HG03521 (cell line): ENCODE results near the gene NOL11.
"Not testable (repeated sequence)": the region's sequence is repeated elsewhere in the genome, so short reads cannot be mapped to it uniquely, and the experiment has no call there.

Source experiments
- ATAC-seq: cut with Tn5 transposase; IDR thresholded peaks from one replicate; pipeline ENCODE4 v1.9.1; 2021; ENCODE audit warnings: mild to moderate bottlenecking, moderate library complexity; ENCODE audit not compliant: unreplicated experiment

NOL11 gene

DNA sequence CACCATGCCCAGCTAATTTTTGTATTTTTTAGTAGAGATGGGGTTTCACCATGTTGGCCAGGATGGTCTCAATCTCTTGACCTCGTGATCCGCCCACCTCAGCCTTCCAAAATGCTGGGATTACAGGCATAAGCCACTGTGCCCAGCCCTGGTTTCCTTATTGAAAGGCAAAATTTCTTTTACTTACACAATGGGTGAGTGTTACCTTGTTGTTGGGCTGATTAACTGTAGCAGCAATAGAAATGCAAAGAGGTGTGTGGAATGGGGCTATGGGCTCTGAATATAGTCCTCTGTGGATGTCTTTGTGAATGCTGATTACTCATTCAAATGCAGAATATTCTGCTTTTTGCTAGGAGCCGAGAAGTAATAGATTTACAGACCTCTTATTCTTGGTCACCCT, 34.4 kb downstream of the NOL11 start:
- ATAC-seq, result not testable (repeated sequence)

DNA sequence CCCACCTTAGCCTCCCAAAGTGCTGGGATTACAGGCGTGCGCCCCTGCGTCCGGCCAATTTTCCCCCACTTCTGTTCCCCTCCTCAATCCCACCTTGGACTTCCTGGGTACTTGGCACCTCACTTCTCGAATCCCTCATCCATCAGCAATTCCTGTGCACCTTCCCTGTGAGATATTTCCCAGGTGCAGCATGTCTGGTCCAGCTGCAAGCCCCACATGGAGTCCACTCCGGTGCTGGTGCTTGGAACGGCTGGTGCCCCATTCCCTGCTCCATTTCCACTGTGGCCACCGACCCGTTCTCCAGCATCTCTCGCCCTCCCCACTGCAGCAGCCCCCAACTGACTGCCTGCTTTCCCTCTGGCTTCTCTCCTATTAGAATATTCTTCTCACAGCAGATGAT, 35.3 kb downstream of the NOL11 start:
- no peak for ATAC-seq

DNA sequence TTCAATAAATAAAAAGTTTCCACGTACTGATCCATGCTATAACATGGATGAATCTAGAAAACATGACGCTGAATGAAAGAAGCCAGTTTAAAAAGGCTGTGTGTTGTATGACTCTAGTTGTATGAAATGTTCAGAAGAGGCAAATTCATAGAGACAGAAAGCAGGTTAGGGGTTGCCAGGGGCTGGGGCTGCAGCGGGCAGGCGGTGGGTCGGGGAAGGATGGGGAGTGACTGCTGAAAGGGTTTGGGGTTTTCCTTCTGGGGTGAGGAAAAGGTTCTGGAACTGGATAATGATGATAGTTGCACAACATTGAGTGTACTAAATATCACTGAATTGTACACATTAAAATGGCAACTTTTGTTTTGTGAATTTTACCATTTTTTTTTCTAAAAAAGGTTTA, 36.3 kb downstream of the NOL11 start:
- no peak for ATAC-seq

DNA sequence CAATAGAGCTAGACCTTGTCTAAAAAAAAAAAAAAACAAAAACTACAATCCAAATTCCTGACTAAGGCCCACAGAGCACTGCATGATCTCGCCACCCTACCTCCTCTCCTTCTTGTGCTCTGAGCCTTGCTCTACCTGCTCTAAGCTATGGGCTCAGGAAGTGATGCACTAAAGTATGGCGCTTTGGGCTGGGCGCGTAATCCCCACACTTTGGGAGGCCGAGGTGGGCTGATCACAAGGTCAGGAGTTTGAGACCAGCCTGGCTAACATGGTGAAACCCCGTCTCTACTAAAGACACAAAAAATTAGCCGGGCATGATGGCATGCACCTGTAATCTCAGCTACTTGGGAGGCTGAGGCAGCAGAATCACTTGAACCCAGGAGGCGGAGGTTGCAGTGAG, 37.0 kb downstream of the NOL11 start:
- not testable (repeated sequence) for ATAC-seq

DNA sequence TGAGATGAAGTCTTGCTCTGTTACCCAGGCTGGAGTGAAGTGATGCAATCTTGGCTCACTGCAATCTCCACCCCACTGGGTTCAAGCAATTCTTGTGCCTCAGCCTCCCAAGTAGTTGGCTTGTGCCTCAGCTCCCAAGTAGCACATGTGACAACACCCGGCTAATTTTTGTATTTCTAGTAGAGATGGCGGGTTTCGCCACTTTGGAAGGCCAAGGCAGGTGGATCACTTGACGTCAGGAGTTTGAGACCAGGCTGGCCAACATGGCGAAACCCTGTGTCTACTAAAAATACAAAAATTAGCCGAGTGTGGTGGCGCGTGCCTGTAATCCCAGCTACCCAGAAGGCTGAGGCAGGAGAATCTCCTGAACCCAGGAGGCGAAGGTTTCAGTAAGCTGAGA, 39.0 kb downstream of the NOL11 start:
- not testable (repeated sequence) for ATAC-seq

DNA sequence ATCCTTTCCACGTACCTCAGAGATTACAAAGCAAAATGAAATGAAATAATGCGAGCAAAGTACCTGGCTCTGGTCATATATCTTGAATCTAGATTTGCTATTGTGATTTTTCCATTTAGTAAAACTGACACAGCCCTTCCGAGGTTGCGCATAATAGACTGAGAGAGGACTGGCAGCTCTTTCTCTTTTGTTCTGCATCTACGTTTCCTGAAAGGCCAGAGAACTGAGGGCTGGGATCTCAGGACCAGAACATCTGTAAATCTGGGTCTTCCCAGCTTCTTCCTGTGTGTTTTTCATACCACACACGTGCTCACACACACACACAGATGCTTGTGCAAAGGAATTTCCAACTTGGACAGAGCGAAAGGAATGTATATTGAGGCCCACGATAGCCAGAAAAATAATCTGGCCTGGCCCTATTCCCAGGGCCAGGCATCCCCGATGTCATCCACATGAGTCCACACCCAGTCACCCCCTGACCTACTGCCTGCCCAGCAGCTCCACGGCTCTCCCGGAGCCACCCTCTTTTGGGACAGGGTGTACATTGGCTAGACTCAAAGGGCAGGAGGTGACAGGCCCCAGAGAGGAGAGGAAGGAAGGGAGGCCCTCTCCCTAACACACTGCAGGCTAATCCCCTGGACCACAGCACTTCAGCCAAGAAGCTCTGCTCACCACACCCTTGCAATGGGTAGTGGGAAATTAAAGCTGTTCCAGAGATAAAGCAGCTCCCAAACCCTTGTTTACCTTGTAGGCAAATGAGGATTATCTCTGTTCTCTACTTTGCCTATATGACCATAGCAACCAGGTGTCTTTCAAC, 41.8 kb downstream of the NOL11 start:
- ATAC-seq, result no peak

DNA sequence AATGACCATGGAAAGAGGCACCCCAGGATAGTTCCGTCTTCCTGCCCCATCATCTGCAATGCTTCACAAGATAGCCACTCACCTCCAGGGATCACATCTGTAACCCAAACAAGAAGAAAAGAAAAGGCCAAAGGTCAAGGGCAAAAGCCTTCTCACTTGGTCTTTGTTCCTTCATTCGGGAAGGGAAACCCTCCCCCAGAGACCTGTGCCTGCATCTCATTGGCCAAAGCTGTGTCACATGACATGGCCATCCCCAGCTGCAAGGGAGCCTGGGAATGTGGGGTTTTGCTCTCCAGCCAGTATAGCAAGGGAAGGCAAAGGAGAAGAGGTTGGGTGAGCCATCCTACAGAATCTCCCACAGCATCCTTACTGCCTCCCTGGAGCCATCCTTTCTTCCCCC, 47.9 kb downstream of the NOL11 start:
- ATAC-seq, result no peak

DNA sequence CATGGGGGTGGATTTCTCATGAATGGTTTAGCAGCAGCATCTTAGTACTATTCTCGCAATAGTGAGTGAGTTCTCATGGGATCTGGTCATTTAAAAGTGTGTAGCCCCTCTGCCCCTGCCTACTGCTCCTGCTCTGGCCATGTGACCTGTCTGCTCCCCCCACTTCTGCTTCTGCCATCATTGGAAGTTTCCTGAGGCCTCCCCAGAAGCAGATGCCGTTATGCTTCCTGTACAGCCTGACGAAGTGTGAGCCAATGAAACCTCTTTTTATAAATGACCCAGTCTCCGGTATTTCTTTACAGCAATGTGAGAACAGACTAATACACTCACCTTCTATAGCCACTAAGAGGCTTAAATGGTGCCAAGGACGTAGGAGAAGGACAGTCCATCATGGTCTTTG, 51.5 kb downstream of the NOL11 start:
- no peak for ATAC-seq

DNA sequence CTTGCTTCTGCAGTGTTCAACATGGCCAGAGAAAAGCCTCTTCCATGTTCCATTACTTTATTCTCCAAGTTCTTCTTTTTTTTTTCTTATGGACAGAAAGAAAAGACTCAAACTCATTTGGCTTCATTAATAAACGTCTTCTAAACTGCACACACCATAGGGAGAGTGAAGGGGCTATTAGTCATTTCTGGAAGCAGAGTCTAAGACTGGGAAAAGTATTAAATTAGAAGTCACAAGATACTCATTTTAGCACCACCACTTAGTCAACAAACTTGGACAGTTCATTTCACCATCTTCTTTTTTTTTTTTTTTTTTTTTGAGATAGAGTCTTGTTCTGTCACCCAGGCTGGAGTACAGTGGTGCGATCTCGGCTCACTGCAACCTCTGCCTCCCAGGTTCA, 52.8 kb downstream of the NOL11 start:
- no peak for ATAC-seq

DNA sequence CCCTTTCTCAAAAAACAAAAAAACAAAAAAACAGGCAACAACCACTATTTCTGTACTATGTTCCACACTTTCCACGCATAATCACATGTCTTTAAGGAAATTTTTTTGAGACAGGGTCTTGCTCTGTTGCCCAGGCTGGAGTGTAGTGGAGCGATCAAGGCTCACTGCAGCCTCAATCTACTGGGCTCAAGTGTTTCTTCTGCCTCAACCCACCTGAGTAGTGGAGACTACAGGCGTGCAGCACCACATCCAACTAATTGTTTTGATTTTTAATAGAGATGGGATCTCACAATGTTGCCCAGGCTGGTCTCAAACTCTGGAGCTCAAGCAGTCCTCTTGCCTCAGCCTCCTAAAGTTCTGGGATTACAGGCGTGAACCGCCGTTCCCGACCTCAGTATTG, 54.9 kb downstream of the NOL11 start:
- no peak for ATAC-seq

DNA sequence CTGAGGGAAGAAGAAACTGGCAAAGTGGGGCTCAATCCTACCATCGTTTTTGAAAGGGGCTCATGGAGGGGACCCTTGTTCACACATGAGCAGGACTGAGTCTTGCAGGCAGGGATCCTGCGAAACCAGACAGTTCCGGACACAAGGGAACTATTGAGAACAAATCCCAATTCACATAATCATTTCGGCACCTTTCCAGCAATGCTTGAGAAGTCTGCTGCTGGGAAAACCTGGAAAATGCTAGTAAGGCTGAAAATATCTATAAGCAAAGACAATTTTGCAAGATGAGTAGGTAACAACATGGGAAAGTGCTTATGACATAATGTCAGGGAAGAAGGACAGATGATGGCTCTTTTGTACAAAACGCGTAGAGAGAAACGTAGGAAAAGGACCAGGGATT, 55.5 kb downstream of the NOL11 start:
- no peak for ATAC-seq

DNA sequence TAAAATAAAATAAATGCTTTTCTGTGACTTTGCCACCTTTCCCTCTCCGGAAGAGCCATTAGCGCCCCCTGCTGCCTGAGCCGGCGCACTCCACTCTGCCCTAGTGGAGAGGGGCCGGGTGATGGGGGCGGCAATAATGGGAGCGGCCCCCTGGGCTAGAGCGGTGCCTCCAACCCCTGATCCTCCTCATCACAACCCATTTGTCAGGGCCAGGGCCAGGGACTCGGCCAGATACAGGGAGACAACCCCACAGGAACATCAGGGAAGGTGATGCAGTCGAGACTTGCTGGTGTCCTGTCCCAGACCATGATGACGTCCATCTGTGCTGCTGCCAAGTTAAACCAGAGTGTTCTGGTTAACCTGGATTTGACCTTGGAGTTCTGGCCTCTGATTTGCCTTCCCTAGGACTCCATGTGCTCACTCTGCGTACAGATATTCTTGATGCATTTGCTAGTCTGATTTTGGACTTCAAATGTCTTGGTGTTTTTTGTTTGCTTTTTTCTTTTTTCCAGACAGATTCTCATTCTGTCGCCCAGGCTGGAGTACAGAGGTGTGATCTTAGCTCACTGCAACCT, 61.4 kb downstream of the NOL11 start:
- no peak for ATAC-seq

DNA sequence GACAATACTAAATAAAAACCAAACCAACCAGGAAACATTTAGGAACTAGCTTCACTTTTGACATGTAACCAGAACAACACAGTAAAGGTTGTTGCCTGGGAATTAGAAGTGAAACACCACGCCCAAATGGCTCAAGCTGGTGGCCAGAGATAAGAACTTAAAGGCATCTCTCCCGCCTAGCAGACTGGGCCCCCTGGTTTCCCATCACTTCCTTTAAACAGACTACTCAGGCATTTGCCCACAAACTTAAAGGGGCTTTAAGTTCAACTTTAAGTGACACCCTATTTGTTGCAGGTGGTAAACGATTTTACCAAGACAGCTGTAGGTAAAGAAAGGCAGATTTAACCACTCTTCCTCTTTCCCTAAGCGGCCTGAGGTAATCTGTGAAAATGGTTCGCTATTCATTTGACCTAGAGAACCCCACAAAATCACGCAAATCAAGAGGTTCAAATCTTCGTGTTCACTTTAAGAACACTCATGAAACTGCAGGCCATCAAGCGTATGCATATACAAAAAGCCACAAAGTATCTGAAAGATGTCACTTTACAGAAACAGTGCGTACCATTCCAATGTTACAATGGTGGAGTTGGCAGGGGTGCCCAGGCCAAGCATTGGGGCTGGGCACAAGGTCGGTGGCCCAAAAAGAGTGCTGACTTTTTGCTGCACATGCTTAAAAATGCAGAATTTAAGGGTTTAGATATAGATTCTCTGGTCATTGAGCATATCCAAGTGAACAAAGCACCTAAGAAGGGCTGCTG, 66.8 kb downstream of the NOL11 start:
- no peak for ATAC-seq

DNA sequence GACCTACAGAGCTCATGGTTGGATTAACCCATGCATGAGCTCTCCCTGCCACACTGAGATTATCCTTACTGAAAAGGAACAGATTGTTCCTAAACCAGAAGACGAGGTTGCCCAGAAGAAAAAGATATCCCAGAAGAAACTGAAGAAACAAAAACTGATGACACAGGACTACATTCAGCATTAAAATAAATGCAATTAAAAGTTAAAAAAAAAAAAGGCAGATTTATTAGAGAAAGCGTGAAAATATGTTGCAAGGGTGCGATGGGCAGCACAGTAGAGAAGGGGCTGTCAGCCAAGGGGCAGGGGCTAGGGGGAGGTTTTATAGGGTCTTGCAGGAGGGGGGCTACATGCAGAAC, 67.4 kb downstream of the NOL11 start:
- ATAC-seq, result no peak

DNA sequence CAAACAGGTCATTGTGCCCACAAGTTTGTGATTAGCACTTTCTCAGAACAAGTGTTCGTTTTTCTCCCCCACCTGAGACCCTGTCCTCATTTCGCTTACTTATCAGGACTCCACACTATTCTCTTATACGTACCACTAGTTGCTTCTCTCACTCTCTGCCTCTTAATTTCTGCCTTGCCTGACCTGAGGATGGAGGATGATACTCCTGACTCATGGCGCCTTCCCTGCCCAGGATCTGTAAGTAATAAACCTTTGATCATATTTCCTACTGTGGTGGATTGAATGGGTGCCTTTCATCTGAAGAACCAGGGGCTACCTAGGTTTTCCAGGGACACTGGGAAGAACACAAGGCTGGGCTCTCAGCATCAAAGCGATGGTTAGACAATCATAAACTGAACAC, 67.8 kb downstream of the NOL11 start:
- ATAC-seq, result no peak
